Left ventricle myocardium inferior (tissue), 1 donor: Measurements from ENCODE around the gene SPAM1. TPM values are rescaled to one million over a fixed set of nuclear protein-coding genes. Genes with fewer than 3 reads are reported as not detected.
"Not testable (repeated sequence)": the region's sequence is repeated elsewhere in the genome, so short reads cannot be mapped to it uniquely, and the experiment has no call there.

Experiments used
- DNase-seq: peaks from one replicate; pipeline ENCODE4 v3.0.0-alpha.2; 2020
- H3K27ac ChIP-seq: fragments of 200-600 bp; replicated peaks from 2 replicates; pipeline ENCODE4 v1.8.0; 2021
- H3K27me3 ChIP-seq: fragments of 200-600 bp; 2 replicates; pipeline ENCODE4 v1.8.0; 2021; ENCODE audit warnings: low read depth
- H3K36me3 ChIP-seq: fragments of 200-600 bp; 2 replicates; pipeline ENCODE4 v1.8.0; 2021
- H3K4me1 ChIP-seq: fragments of 200-600 bp; 2 replicates; pipeline ENCODE4 v1.8.0; 2021
- H3K4me3 ChIP-seq: fragments of 200-600 bp; 2 replicates; pipeline ENCODE4 v1.8.0; 2021; ENCODE audit warnings: mild to moderate bottlenecking, moderate library complexity
- H3K9me3 ChIP-seq: fragments of 200-600 bp; replicated peaks from 2 replicates; pipeline ENCODE4 v1.8.0; 2021
- CTCF ChIP-seq: fragments of 200-600 bp; IDR thresholded peaks from 2 replicates; pipeline ENCODE4 v1.8.0; 2021; ENCODE audit warnings: antibody characterized with exemption, mild to moderate bottlenecking, borderline replicate concordance
- intact Hi-C: fragments of 100-400 bp; cut with micrococcal nuclease; formaldehyde crosslinking; loops from one replicate; pipeline ENCODE4 v1.11.0; 2022
- total RNA-seq: library from RNA; stranded (reverse); fragmentation: NEBNext Ultra II Directional; extraction: Animal tissue kit (Norgen Biotek cat#: 25700); gene quantifications from one replicate; pipeline ENCODE4 v1.2.1, GENCODE V29; 2021
- donor health status: DM: no; HTN: yes; CAD: no; lungs with severe emphysema.

Gene SPAM1
- total RNA-seq, 1 donor from 2014 or later = not detected

GRCh38 chr7:123888192-123888591, 36.8 kb upstream of the SPAM1 start:
- H3K36me3 ChIP-seq = no peaks in the 10 kb centered on the region
- intact Hi-C loops = no loop called here
- peaks cover 20% of the 10 kb centered on the region for H3K9me3 ChIP-seq
- H3K27ac ChIP-seq = no peak overlapping the region
- H3K4me1 ChIP-seq = no peaks in the 10 kb centered on the region
- DNase-seq = no peak
- no peak for TF ChIP-seq CTCF
- H3K4me3 ChIP-seq = no peak overlapping the region
- H3K27me3 ChIP-seq = no peaks in the 10 kb centered on the region

- H3K36me3 ChIP-seq, H3K27me3 ChIP-seq, H3K27ac ChIP-seq, DNase-seq, H3K4me3 ChIP-seq, H3K4me1 ChIP-seq, intact Hi-C loops: not testable (repeated sequence)
- H3K9me3 ChIP-seq = peaks cover 39% of the 10 kb centered on the region
Observed at GRCh38 chr7:123894753-123895152, 30.3 kb upstream of the SPAM1 start.

- Histone ChIP-seq H3K4me1 (no peaks in the 10 kb centered on the region), H3K36me3 (no peaks in the 10 kb centered on the region), H3K9me3 (peaks cover 19% of the 10 kb centered on the region), H3K4me3 (no peak overlapping the region), H3K27ac (no peak overlapping the region), H3K27me3 (no peaks in the 10 kb centered on the region)
- TF ChIP-seq CTCF = no peak
- intact Hi-C loops = no loop called here
- no peak for DNase-seq
Observed at GRCh38 chr7:123901101-123901500, 23.9 kb upstream of the SPAM1 start.

- H3K36me3 ChIP-seq = no peaks in the 10 kb centered on the region
- no peak overlapping the region for H3K4me3 ChIP-seq
- peaks cover 12% of the 10 kb centered on the region for H3K9me3 ChIP-seq
- intact Hi-C loops = no loop called here
- DNase-seq = no peak
- no peaks in the 10 kb centered on the region for H3K27me3 ChIP-seq
- no peaks in the 10 kb centered on the region for H3K4me1 ChIP-seq
- no peak for TF ChIP-seq CTCF
- no peak overlapping the region for H3K27ac ChIP-seq
Observed at GRCh38 chr7:123905714-123906113, 19.3 kb upstream of the SPAM1 start.

GRCh38 chr7:123916240-123916724, 8.8 kb upstream of the SPAM1 start:
- no peaks in the 10 kb centered on the region for H3K36me3 ChIP-seq
- H3K9me3 ChIP-seq = no peaks in the 10 kb centered on the region
- no peaks in the 10 kb centered on the region for H3K27me3 ChIP-seq
- intact Hi-C loops = no loop called here
- no peak for DNase-seq
- TF ChIP-seq CTCF = peak; percentile 37
- no peak overlapping the region for H3K27ac ChIP-seq
- H3K4me1 ChIP-seq = no peaks in the 10 kb centered on the region
- no peak overlapping the region for H3K4me3 ChIP-seq

- Histone ChIP-seq H3K27ac (no peak overlapping the region), H3K27me3 (no peaks in the 10 kb centered on the region), H3K4me1 (no peaks in the 10 kb centered on the region), H3K4me3 (no peak overlapping the region), H3K36me3 (no peaks in the 10 kb centered on the region), H3K9me3 (no peaks in the 10 kb centered on the region)
- intact Hi-C loops = no loop called here
- no peak for TF ChIP-seq CTCF
- DNase-seq = no peak
Observed at GRCh38 chr7:123917878-123918277, 7.2 kb upstream of the SPAM1 start.
